Measurements from ENCODE around the gene NRXN3. TPM values are rescaled to one million over a fixed set of nuclear protein-coding genes. Genes with fewer than 3 reads are reported as not detected.

NRXN3 gene
- total RNA-seq, 1 experiment from 2014 or later, result 1.1 TPM

- no peaks in the 10 kb centered on the region for H3K9me2 ChIP-seq (replicated peaks; ENCODE audit: low read length)
- DNase-seq (no peak), ATAC-seq (no peak)
- no peak overlapping the region for H2AFZ ChIP-seq (ENCODE audit: low read length)
- H3K36me3 ChIP-seq (ENCODE audit: low read depth, low read length), result no peaks in the 10 kb centered on the region
- H3K4me2 ChIP-seq (ENCODE audit: low read length), result no peak overlapping the region
- intact Hi-C loops (cut with micrococcal nuclease), result no loop called here
- no peaks in the 10 kb centered on the region for H3K79me2 ChIP-seq (ENCODE audit: low read length)
- no TSS peak for BruUV-seq (replicated peaks)
- H3K9me3 ChIP-seq (ENCODE audit: low read length), result 0 out of 2 replicates have a peak, but pooled peaks cover 6% of the 10 kb centered on the region
- H3K27me3 ChIP-seq (ENCODE audit: low read length), result no peaks in the 10 kb centered on the region
- ChIA-PET CTCF (no interaction called here), POLR2A (ENCODE audit: unreplicated experiment) (no interaction called here)
- no peaks in the 10 kb centered on the region for H3F3A ChIP-seq (ENCODE audit: low read length, unreplicated experiment)
- TF ChIP-seq EZH2 (IDR thresholded peaks at IDR 0.05; ENCODE audit: low read length, unreplicated experiment), result no peak
- no peak for TF ChIP-seq EZH2phosphoT487 (IDR thresholded peaks at IDR 0.05; ENCODE audit: borderline replicate concordance, low read length)
- TF ChIP-seq CTCF (conservative IDR thresholded peaks at IDR 0.05; ENCODE audit: low read depth, low read length), result no peak
- no peak overlapping the region for H3K9ac ChIP-seq (ENCODE audit: low read length)
- H4K20me1 ChIP-seq (ENCODE audit: low read length), result no peaks in the 10 kb centered on the region
- H3K4me3 ChIP-seq (ENCODE audit: low read length), result no peak overlapping the region
- H3K4me1 ChIP-seq (ENCODE audit: insufficient read depth, low read length), result no peaks in the 10 kb centered on the region
- no peak overlapping the region for H3K27ac ChIP-seq (ENCODE audit: low read length)
Observed at GRCh38 chr14:79614448-79614847, 1444.3 kb downstream of the NRXN3 start.

GRCh38 chr14:79627058-79627457, 1456.9 kb downstream of the NRXN3 start:
- DNase-seq (no peak), ATAC-seq (no peak)
- H3F3A ChIP-seq (ENCODE audit: low read length, unreplicated experiment), result no peaks in the 10 kb centered on the region
- H3K9me3 ChIP-seq (ENCODE audit: low read length), result no peaks in the 10 kb centered on the region
- intact Hi-C loops (cut with micrococcal nuclease), result no loop called here
- no peaks in the 10 kb centered on the region for H3K27me3 ChIP-seq (ENCODE audit: low read length)
- TF ChIP-seq EZH2phosphoT487 (IDR thresholded peaks at IDR 0.05; ENCODE audit: borderline replicate concordance, low read length) (no peak), EZH2 (IDR thresholded peaks at IDR 0.05; ENCODE audit: low read length, unreplicated experiment) (no peak), CTCF (conservative IDR thresholded peaks at IDR 0.05; ENCODE audit: low read depth, low read length) (no peak)
- no peaks in the 10 kb centered on the region for H3K36me3 ChIP-seq (ENCODE audit: low read depth, low read length)
- no peaks in the 10 kb centered on the region for H4K20me1 ChIP-seq (ENCODE audit: low read length)
- H3K4me3 ChIP-seq (ENCODE audit: low read length), result no peak overlapping the region
- H3K79me2 ChIP-seq (ENCODE audit: low read length), result no peaks in the 10 kb centered on the region
- no peaks in the 10 kb centered on the region for H3K9me2 ChIP-seq (replicated peaks; ENCODE audit: low read length)
- H3K4me2 ChIP-seq (ENCODE audit: low read length), result no peak overlapping the region
- BruUV-seq (replicated peaks), result no TSS peak
- no peak overlapping the region for H3K27ac ChIP-seq (ENCODE audit: low read length)
- no peaks in the 10 kb centered on the region for H3K4me1 ChIP-seq (ENCODE audit: insufficient read depth, low read length)
- H3K9ac ChIP-seq (ENCODE audit: low read length), result no peak overlapping the region
- ChIA-PET POLR2A (ENCODE audit: unreplicated experiment) (no interaction called here), CTCF (no interaction called here)
- no peak overlapping the region for H2AFZ ChIP-seq (ENCODE audit: low read length)

GRCh38 chr14:79629411-79630287, 1459.5 kb downstream of the NRXN3 start:
- Histone ChIP-seq H3K9me2 (replicated peaks; ENCODE audit: low read length) (no peaks in the 10 kb centered on the region), H2AFZ (ENCODE audit: low read length) (no peak overlapping the region), H3K27me3 (ENCODE audit: low read length) (no peaks in the 10 kb centered on the region), H3K4me1 (ENCODE audit: insufficient read depth, low read length) (no peaks in the 10 kb centered on the region), H3K9me3 (ENCODE audit: low read length) (no peaks in the 10 kb centered on the region), H3K9ac (ENCODE audit: low read length) (no peak overlapping the region), H3K79me2 (ENCODE audit: low read length) (no peaks in the 10 kb centered on the region), H3K36me3 (ENCODE audit: low read depth, low read length) (no peaks in the 10 kb centered on the region), H3K4me2 (ENCODE audit: low read length) (no peak overlapping the region), H3K4me3 (ENCODE audit: low read length) (no peak overlapping the region), H4K20me1 (ENCODE audit: low read length) (no peaks in the 10 kb centered on the region), H3K27ac (ENCODE audit: low read length) (no peak overlapping the region), H3F3A (ENCODE audit: low read length, unreplicated experiment) (no peaks in the 10 kb centered on the region)
- POLR2A ChIA-PET (ENCODE audit: unreplicated experiment), result no interaction called here
- DNase-seq (no peak), ATAC-seq (no peak)
- BruUV-seq (replicated peaks), result no TSS peak
- CTCF ChIA-PET, result no interaction called here
- intact Hi-C loops (cut with micrococcal nuclease), result no loop called here
- no peak for TF ChIP-seq EZH2phosphoT487 (IDR thresholded peaks at IDR 0.05; ENCODE audit: borderline replicate concordance, low read length)
- no peak for TF ChIP-seq CTCF (conservative IDR thresholded peaks at IDR 0.05; ENCODE audit: low read depth, low read length)
- TF ChIP-seq EZH2 (IDR thresholded peaks at IDR 0.05; ENCODE audit: low read length, unreplicated experiment), result no peak
